HG02981 (cell line): Measurements from ENCODE around the gene PTH2R.
"Not testable (repeated sequence)": the region's sequence is repeated elsewhere in the genome, so short reads cannot be mapped to it uniquely, and the experiment has no call there.

Experiments
- ATAC-seq: cut with Tn5 transposase; IDR thresholded peaks from one replicate; pipeline ENCODE4 v1.9.1; 2021; ENCODE audit warnings: mild to moderate bottlenecking, moderate library complexity; ENCODE audit not compliant: unreplicated experiment

Gene PTH2R, protein sequence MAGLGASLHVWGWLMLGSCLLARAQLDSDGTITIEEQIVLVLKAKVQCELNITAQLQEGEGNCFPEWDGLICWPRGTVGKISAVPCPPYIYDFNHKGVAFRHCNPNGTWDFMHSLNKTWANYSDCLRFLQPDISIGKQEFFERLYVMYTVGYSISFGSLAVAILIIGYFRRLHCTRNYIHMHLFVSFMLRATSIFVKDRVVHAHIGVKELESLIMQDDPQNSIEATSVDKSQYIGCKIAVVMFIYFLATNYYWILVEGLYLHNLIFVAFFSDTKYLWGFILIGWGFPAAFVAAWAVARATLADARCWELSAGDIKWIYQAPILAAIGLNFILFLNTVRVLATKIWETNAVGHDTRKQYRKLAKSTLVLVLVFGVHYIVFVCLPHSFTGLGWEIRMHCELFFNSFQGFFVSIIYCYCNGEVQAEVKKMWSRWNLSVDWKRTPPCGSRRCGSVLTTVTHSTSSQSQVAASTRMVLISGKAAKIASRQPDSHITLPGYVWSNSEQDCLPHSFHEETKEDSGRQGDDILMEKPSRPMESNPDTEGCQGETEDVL

DNA sequence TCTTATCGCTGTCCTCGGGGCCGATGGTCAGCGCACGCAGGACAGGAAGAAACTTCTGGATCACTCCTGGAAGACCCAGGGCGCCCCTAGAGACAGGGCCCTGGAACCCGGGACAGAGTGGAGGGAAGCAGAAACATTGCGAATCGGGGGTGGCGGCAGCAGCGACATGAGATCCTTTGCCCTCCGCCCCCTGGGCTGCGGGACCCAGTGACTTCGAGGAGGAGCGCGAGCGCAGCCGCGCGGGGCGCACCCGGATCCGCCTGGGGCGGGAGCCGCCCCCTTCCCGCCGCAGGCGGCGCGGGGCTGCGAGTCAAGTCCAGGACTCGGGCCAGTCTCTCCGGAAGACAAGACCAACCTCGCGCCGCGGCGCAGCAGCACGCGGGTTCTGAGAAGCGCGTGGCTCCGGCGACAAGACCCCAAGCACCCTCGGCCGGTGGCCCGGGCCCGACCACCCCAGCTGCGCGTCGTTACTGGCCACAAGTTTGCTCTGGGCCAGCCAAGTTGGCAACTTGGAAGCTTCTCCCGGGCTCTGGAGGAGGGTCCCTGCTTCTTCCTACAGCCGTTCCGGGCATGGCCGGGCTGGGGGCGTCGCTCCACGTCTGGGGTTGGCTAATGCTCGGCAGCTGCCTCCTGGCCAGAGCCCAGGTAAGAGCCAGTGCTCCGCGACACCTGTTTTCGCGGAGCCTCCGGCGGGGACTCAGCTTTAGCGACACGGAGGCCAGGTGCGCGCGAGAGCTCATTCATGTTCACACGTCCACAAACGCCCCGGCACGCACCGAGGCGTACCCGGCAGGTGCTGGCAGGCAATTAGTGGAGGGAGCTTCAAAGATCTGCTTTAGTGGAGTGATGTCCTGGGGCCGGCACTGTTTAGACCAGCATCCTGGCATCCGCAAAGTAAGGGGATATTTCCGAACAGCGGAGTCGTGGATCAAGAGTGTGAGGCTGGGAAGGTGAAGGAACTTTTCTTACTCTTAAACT lies at the start of gene PTH2R:
Gene PTH2R, plus strand, starts transcription at position 319 of the 978 bp plus-strand sequence. Its CDS starts 252 bp downstream, at position 571.
- no peak for ATAC-seq

DNA sequence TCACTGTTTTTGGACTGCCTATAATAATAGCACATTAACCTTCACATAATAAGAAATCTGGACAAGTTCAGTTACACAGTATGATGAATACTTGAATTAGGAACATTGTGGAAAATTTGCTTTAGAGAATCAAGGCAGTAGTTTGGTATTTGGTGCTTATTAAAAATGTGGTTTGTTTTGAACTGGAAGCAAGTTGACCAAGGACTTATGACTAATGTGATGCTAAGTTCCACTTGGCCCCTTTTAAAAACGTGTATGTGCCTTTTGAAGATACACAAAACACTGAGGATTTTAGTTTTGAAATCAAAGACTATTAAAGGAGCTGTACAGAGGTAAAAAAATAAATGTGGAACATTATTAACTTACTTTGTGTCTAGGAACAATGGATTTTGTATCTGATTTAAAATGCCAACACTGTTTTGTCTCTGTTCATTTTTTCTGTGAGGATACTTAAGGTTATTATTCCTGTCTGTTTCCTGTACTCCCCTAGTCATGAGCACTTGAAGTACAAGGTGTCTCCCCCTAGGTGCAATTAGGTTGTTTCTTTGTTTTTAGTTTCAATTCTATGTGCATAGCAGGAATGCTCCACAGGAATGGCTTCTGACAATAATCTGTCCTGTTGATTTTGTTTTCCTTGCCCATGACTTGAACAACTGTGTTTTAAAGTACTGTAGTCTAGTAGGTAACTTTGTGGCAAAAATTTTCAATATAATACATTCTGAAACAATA lies 49.6 kb upstream of the PTH2R start:
- ATAC-seq = no peak

DNA sequence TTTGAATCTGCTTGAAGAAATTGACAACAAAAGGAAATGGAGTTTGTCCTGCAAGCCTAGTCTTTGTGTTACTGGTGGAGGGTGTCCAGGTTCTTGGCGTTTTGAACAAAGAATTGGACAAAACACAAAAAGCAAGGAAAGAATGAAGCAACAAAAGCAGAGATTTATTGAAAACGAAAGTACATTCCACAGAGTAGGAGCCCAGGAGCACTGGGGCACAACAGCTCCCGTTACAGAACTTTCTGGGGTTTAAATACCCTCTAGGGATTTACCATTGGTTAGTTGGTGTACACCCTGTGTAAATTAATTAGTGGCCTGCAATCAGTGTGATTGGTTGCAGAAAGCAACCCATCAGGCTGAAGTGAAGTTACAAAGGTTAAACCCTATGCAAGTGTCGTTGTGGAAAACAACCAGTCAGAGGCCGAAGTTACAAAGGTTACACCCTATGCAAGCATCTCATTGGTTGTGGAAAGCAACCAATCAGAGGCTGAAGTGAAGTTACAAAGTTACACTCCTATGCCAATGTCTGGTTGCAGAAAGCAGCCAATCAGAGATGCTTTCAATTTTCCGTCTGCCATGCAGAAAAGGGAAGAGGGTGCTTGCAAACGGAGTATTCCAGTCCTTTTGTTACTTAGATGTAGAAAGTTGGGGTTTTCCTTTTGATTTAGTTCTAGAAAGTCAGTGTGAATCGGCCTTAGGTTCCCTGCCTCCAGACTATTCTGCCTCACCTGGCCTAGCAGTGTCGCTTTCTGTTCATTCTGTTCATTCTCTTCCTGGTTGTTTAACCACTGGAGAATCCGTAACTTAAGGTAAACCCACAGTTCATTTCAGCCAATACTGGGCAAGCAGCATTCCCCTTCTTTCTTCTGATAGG lies 47.6 kb upstream of the PTH2R start:
- ATAC-seq = no peak

DNA sequence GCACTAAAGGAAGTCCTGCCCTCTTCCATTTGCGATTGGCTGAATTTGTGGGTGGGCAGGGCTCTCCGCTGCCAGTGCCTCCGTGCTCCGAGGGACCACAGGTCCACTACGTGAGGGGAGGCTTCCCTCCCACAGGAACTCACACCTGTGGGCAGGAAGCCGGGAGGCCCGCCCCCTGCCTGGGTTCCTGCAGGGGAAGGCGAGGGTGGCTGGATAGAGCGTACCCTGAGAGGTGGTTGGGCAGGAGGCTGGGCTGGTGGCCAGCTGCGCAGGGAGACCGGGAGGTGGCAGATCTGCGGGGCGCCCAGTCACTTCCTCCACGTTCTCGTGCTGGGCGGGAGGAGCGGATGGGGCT lies 47.0 kb upstream of the PTH2R start:
- no peak for ATAC-seq

DNA sequence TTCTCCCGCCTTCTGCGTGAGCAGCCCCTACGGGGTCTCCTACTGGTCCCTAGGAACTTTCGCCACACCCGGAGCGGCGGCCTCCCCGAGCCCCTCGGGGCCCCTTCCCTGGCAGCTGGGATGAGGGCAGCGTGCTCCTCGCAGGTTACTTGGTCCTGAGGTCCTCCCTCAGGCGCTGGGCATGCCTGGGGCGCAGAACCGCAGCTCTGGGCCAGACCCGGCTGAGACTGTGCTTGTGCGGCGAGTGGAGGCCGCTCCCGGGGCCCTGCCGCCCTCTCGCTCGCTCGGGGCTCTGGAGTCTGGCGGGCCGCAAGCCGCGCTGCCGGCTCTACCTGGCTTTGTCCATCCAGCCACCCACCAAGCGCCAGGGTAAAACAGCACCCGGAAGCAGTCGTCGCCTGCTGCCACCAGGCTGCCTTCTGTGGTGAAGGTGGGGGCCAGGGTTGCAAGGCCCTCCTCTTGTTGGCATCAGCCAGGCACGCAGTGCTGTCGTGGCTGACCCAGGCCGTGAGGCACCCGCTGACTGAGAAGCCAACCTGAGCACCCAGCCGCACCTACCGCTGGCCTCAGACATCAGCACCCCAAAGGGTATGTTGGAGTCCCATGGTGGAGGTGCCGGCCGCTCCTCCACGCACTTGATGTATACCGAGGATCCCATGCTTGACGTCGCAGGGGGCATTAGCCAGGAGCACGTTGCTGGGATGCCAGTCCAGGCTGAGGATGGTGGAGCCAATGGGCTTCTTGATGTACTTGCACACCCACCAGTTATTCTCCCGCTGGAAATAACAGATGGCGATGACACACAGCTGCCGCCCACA lies 46.1 kb upstream of the PTH2R start:
- ATAC-seq = no peak

DNA sequence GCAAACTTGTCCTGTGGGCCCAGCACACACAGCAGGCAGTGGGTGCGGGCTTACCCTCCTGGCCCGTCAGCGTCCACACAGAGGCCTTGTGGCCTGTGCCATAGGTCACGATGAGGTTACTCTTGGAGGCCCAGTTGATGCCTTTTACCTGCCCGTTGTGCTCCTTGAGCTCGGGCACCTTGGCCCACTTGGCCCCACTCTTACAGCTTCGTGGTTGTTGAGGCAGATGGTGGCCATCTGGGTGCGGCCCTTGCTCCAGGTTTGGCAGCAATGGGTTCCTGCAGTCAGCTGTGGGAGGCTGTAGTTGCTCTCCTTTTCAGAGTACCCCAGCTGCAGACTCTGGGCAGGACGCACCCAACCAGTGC lies 45.5 kb upstream of the PTH2R start:
- no peak for ATAC-seq

DNA sequence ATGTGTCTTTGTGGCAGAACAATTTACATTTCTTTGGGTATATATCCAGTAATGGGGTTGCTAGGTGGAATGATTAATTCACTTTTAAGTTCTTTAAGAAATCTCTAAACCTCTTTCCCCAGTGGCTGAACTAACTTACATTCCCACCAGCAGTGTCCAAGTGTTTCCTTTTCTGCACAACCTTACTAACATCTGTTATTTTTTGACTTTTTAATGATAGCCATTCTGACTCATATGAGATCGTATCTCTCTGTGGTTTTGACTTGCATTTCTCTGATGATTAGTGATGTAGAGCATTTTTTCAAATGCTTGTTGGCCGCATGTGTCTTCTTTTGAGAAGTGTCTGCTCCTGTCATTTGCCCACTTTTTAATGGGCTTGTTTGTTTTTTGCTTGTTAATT lies 43.1 kb upstream of the PTH2R start:
- peak; percentile 63 for ATAC-seq

DNA sequence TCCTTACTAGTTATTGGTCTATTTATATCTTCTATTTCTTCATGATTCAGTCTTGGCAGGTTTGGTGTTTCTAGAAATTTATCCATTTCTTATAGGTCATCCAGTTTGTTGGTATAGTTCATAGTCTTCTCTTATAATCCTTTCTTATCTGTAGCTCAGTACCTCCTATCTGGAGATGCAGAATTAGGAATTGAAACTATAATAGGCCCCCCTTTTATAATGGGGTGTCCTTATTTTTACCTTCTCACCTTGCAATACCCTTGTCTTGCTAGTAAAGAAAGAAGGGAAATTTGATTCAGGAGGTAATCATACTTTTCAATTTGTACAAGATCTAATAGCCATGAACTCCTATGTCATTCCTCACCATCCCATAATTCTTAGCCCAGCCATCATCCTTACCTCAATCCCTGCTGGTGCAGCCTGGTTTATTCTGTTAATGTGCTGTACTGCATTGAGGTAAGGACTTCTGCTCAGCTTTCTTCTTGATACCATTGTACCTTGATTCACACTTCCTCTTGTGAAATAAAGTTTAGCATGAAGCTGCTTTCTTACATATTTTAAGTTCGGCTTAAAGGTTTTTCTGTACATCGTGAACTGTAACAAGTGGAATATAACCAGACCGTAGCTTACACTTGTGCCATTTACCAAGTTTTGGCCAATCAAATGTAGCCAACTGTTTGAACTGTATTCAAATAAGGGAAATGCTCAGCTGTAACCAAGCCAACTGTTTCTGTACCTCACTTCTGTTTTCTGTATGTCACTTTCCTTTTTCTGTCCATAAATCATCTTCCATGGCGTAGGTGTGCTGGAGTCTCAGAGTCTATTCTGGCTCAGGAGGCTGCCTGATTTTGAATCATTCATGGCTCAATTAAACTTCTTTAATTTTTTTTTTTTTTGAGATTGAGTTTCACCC lies 40.1 kb upstream of the PTH2R start:
- ATAC-seq = peak; percentile 52

DNA sequence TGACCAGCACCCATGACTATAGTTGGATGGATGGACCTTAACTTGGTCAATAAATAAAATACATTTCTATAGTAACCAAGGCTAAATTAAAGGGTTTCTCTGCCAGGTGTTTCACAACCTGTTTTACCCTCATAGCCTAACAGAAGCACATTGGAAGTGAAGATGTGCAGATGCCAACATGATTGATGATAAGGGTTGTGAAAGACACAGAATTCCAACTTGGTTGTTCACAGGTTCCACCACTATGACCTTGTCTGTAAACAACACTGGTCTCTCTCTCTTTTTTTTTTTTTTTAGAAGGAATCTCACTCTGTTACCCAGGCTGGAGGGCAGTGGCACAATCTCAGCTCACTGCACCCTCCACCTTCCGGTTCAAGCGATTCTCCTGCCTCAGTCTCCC lies 37.5 kb upstream of the PTH2R start:
- ATAC-seq = no peak

DNA sequence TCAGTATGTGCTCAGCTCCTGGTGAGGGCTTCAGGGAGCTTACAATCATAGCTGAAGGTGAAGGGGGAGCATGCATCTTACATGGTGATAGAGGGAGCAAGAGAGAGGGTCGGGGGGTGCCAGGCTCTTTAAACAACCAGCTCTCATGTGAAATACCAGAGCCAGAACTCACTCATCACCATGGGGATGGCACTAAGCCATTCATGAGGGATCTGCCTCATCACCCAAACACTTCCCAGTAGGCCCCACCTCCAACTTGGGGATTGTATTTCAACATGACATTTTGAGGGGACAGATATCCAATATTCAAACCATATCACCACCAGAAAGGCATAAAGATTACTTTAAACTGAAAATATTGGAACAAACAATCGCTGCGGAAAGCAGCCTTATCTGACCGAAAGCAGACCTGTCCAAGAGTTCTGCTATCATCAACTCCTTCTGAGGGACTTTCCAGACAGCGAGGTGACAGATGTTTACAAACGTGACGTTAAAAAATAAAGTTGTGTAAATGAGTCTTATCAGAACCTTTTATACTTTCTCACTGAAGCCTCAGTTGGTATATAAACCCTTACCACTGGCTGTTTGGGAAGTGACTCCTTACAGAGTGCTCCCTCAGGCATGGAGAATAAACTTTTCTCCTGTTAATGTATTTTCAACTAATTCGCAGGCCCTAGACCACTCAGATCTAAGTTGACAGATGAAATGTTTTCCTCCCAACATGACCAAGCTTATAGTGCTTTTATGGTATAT lies 35.5 kb upstream of the PTH2R start:
- no peak for ATAC-seq

DNA sequence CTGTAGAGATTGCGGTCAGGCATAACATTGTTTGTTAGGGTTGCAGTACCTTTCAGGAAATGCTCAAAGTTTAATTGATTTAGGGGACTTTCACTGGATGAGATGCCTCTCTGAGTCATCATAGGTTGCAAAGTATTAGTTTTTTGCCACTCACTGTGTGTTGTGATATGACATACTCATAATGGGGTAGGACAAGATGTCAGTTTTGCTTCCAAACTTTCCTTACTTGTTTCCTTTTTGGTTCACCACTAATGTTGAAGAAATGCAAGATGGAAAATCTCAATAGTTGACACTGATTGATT lies 35.0 kb upstream of the PTH2R start:
- ATAC-seq = no peak

DNA sequence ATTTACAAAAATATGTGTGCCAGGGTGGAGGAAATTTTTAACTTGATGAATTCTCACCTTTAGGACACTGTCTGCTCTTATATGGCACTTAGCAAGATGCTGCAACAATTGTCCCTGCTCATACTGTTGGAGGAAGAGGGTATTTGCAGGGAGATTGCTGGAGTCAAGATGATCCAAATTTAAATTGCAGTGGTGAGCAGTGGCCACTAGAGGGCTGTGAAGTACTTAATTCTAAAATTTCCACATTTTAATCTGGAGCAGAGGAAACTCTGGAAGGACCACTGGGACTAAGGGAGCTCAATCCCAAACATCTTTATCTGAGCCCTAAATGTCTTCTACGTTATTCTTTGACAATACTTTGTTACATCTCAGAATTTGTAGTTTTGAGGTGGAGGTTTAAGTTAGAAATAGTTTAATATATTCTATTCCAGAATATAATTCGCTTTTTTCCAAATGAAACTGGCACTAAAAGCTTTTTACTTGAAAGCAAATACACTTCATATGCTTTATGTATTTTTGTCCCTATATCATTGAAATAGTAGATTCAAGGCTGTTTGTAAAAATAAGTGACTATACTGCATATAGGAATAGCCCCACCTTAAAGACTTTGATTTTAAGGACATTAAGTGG lies 33.0 kb upstream of the PTH2R start:
- ATAC-seq = peak; percentile 58

DNA sequence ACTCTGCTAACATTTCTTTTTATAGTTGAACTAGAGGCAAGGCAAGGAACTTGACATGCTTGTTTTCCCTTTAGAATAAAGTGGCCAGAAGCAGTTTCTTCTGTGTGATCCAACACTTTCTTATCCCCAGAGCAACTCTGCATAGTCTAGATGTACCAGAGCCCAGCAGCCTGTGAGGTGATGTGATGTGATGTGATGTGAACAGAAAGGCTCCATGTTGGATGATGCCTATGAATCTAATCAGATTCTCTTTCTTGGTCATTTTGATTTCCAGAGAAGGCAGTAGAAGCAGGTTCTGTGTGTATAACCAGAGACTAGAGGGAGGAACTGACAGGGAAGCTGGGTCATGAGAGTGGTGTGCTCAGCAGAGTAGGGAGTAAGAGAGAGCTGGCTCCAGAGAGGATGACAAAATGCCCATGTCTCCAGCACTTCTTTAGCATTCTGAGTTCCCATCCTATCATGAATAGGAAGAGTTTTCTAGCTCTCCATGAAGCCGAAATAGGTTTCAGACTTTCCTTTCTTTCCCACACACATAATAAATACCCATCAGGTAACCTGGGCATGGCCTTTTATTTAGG lies 31.0 kb upstream of the PTH2R start:
- no peak for ATAC-seq

DNA sequence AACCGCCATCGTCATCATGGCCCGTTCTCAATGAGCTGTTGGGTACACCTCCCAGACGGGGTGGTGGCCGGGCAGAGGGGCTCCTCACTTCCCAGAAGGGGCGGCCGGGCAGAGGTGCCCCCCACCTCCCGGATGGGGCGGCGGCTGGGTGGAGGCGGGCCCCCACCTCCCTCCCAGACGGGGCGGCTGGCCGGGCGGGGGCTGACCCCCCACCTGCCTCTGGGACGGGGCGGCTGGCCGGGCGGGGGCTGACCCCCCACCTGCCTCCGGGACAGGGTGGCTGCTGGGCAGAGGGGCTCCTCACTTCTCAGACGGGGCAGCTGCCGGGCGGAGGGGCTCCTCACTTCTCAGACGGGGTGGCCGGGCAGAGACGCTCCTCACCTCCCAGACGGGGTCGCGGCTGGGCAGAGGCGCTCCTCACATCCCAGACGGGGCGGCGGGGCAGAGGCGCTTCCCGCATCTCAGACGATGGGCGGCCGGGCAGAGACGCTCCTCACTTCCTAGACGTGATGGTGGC lies 29.2 kb upstream of the PTH2R start:
- ATAC-seq = not testable (repeated sequence)

DNA sequence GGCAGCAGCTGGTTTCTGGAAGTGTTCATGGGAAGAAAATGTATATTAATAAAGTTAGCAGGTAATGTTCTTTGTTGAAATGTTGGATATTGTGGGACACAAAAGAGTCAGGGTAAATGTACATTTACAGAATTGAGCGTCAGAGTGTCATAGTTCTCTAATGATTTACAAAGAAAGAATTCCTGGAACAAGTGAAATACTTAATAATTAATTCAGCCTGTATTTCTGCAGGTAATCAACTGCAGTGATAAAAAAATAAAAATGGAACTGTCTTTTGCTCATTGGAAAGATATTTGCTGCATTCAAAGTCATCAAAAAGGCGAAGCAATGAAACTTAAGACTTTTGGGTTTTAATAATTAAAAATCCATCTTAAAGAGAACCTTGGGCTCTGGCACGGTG lies 27.4 kb upstream of the PTH2R start:
- ATAC-seq = no peak

DNA sequence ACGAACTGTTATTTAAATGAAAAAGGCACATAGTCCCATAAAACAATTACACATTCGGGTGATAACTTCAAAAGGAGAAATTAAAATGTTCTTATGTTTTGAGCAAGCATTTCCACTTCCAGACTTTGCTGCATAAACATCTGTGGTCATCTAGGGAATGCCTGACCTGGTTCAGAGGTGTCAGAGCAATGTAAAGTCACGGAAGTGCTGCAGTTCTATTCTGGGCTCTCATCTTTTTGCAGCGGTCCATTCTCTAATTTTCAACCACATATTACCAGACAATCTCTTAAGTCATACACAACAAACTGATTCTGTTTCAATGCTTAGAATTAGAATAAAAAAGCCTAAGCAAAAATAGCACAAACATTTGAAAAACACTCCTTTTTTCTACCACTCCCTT lies 22.0 kb upstream of the PTH2R start:
- no peak for ATAC-seq

DNA sequence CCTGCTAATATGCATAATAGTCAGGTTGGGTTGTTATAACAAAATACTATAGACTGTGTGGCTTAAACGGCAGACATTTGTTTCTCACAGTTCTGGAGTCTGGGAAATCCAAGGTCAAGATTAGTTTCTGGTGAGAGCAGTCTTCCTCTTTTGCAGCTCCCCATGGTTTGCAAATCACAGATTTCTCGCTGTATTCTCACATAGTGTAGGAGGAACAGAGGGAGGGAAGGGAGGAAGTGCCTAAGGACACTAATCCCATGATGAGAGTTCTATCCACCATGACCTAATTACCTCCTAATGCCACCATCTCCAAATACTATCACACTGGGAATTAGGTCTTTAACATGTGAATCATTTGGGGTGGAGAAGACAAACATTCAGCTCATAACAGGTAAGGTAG lies 20.1 kb upstream of the PTH2R start:
- no peak for ATAC-seq
